ENCODE results near the gene ANP32D.
"Not testable (repeated sequence)": the region's sequence is repeated elsewhere in the genome, so short reads cannot be mapped to it uniquely, and the experiment has no call there.

ANP32D gene

DNA sequence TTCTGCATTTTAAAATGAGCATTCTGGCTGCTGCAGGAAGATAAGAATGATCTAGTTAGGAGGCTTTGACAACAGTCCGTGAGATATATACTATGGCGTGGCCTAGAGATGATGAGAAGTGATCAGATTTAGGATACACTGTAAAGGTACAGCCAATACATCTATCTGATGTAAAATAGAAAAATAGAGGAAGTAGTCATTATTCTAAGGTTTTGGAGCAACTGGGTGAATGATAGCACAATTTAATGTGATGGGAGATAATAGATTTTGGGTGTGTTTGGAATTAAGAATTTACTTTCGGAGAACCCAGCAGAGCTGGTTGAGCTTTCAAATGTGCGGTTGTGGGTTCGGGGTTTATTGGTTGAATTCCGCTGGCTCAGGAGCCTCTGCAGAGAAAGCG, at the start of gene ANP32D:
TSS of gene ANP32D (plus strand) at position 301 of the 400 bp plus-strand sequence. CDS start 106 bp downstream, outside the sequence.
- no peak for DNase-seq (ENCODE audit: low read depth in 3 of 3, low spot score in 1 of 3)

DNA sequence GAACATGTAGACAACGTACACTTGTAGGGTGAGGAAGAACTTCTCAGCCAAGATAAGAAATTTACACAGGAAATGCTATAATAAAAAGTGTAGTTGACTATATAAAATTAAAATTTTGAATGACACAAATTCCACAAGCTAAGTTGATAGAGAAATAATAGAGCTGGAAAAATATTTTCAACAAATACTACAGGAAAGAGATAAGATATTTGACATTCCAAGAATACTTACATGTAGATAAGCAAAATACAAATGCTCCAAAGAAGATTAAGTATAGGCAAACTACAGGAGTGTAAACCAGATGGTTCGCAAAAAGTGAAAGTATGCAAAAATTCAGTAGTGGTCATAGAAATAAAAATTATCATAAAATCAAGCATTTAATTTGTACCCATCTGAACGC, 49.2 kb upstream of the ANP32D start:
- DNase-seq (ENCODE audit: low read depth in 3 of 3, low spot score in 1 of 3), result no peak

DNA sequence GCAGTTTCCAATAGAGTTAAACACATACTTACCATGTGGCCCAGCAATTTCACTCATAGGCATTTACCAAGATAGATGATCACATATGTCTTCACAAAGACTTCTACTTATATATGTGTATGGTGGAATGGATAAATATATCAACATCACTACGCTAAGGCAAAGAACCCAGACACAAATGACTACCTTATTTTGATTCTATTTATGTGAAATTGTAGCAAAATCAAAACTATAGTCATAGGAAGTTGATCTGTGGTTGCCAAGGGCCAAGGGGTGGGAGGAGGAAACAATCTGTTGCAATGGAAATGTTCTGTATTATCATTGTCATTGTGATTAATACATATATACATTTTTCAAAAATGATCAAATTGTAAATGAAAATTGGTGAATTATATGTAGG, 47.7 kb upstream of the ANP32D start:
- no peak for DNase-seq (ENCODE audit: low read depth in 3 of 3, low spot score in 1 of 3)

DNA sequence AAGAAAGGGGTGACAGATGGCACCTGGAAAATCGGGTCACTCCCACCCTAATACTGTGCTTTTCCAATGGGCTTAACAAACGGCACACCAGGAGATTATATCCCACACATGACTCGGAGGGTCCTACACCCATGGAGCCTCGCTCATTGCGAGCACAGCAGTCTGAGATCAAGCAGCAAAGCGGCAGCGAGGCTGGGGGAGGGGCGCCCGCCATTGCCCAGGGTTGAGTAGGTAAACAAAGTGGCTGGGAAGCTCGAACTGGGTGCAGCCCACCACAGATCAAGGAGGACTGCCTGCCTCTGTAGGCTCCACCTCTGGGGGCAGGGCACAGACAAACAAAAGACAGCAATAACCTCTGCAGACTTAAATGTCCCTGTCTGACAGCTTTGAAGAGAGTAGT, 38.3 kb upstream of the ANP32D start:
- not testable (repeated sequence) for DNase-seq (ENCODE audit: low read depth in 3 of 3, low spot score in 1 of 3)

DNA sequence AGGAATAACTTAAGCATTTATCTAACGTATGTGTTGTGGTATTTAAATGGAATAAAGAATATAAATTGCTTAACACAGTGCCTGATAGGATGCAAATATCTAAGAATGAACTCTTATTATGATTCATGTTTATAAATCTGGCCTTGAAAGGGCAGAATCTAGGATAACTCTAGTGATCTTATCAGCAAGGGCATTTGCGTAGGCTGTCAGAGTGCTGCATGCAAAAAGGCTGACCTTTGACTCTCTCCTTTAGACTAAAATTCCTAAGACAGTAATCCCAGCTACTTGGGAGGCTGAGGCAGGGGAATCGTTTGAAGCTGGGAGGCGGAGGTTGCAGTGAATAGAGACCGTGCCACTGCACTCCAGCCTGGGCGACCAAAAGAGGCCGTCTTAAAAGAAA, 31.3 kb upstream of the ANP32D start:
- no peak for DNase-seq (ENCODE audit: low read depth in 3 of 3, low spot score in 1 of 3)

DNA sequence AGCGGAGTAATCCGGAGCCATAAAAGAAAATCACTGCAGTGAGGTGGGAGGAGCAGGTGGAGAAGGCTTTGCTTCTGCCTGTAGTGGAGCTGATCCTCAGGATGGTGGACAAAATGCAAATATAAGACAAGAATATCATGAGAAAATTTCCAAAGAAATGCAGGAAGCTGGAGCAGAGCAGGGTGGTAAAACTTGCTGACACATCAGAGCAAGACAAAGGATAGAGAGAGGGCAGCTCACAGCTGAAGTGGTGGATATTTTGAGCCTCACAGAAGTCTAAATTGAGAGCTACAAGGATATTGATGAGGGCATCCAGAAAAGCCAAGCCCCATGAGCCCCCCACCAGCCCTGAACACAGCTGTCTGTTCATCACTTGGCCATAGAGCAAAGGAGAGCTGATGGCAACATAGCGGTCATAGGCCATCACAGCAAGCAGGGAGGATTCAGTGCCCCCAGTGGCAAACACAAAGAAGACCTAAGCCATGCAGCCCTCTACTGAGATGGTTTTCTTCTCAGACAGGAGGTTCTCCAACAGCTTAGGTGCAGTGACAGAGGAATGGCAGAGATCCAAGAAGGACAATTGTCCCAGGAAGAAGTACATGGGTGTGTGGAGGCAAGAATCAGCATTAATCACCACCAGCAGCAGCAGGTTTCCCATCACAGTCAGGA, 30.0 kb upstream of the ANP32D start:
- DNase-seq (ENCODE audit: low read depth in 3 of 3, low spot score in 1 of 3), result no peak

DNA sequence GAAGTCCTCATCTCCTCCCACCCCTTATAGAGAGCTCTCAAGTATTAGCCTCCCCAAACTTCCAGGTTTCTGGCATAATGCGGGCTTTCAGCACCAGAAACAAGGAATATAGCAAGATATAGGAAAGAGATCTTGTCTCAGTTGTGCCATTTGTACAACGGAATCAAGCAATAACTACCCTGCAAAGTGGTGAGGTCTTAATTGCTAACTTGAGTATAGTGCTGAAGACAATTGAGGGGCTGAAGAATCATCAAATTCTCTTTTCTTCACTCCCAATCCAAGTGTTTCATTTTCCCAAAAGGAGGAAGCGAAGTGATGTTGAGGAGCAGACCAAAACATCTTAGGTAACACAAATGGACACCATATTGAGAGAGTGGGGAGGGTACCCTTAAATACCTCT, 26.8 kb upstream of the ANP32D start:
- no peak for DNase-seq (ENCODE audit: low read depth in 3 of 3, low spot score in 1 of 3)

DNA sequence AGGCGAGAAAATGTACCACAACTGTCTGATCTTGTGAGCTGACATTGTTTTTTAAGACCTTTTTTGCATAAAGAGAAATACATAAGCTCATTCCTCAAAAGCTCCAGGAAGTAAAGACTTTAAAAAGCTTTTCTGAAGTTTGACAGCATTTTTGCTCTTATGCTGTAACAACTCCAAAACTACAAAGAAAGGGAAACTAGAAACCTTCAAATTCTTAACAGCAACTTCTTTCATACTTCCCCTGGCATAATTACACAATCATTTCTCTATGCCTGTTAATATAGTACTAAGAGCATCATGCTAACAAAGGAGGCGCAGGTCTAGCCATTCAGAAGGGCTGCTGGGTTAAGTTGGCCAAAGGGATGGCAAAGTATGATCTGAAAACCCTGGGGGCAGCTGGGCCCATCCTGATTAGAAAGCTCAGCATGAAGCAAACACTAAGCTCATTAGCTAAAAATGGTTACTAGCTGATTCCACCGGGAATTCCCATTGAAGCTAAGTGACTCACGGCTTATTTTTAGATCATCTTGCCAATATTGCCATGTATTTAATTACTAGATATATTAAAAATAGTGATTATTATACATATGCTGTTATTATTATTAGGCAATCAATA, 26.1 kb upstream of the ANP32D start:
- DNase-seq (ENCODE audit: low read depth in 3 of 3, low spot score in 1 of 3), result no peak

DNA sequence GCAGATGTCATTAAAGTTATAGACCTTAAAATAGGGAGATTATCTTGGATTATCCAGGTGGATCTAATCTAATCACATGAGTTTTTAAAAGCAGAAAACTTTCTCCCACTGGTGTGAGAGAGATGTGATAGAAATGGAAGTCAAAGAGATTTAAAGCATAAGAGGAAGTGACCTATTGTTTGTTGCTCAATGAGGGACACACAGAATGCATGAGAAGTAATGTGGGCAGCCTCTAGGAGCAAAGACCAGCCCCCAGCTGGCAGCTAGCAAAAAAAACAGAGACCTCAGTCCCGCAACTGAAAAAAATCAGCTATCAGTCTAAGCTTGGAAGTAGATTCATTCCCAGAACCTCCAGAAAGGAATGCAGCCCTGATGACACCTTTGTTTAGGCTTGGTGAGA, 24.6 kb upstream of the ANP32D start:
- DNase-seq (ENCODE audit: low read depth in 3 of 3, low spot score in 1 of 3), result no peak

DNA sequence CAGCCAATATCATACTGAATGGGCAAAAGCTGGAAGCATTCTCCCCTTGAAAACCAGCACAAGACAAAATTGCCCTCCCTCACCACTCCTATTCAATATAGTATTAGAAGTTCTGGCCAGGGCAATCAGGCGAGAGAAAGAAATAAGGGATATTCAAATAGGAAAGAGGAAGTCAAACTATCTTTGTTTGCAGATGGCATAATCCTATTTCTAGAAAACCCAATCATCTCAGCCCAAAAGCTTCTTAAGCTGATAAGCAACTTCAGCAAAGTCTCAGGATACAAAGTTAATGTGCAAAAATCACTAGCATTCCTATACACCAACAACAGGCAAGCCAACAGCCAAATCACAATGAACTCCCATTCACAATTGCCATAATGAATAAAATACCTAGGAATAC, 21.0 kb upstream of the ANP32D start:
- DNase-seq (ENCODE audit: low read depth in 3 of 3, low spot score in 1 of 3), result no peak

DNA sequence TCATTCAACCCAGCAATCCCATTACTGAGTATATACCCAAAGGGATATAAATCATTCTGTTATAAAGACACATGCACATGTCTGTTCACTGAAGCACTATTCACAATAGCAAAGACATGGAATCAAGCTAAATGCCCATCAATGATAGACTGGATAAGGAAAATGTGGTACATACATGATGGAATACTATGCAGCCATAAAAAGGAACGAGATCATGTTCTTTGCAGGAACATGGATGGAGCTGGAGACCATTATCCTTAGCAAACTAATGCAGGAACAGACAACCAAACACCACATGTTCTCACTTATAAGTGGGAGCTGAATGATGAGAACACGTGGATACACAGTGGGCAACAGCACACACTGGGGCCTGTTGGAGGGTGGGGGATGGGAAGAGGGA, 19.4 kb upstream of the ANP32D start:
- DNase-seq (ENCODE audit: low read depth in 3 of 3, low spot score in 1 of 3), result not testable (repeated sequence)

DNA sequence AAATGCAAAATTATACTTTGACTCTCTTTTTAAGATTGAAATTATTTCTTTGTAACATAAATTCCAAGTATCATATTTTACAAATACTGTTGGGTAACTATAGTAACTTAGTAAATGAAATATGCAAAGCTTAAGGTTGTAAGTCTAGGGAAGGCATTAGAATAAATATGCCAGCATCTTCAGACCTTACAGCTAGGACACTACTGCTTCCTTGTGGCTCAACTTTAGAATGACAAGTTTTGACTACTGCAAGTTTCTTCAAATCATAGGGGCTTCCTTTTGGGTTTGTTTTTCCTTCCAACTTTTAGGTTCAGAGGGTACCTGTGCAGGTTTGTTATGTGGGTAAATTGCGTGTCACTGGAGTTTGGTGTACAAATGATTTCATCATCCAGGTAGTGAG, 17.7 kb upstream of the ANP32D start:
- DNase-seq (ENCODE audit: low read depth in 3 of 3, low spot score in 1 of 3), result no peak

DNA sequence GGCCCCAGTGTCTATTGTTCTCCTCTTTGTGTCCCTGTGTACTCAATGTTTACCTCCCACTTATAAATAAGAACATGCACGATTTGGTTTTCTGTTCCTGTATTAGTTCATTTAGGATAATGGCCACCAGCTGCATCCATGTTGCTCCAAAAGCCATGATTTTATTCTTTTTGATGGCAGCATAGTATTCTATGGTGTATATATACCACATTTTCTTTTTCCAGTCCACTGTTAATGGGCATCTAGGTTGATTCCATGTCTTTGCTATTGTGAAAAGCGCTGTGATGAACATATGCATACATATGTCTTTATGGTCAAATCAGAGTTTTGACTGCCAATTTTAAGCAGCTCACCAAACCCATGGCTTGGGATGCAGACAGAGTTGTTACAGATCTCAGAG, 17.2 kb upstream of the ANP32D start:
- no peak for DNase-seq (ENCODE audit: low read depth in 3 of 3, low spot score in 1 of 3)

DNA sequence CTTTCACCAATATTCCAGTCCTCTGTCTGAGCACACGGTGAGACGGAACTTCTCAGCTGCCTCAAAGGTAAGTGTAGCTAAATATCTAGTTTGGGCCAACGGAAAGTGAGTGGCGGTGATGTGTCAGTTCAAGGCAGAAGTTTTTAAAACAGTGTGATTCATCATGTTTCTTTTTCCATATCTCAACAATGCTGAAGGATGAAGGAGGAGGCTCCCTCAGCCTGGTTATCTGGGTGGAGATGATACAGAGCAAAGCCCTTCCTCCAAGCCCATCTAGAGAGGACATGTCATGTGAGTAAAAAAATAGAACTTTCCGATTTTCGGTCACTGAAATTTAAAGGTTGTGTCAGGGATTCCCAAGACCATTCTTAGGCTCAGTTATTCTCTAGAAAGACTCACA, 13.1 kb upstream of the ANP32D start:
- DNase-seq (ENCODE audit: low read depth in 3 of 3, low spot score in 1 of 3), result no peak

DNA sequence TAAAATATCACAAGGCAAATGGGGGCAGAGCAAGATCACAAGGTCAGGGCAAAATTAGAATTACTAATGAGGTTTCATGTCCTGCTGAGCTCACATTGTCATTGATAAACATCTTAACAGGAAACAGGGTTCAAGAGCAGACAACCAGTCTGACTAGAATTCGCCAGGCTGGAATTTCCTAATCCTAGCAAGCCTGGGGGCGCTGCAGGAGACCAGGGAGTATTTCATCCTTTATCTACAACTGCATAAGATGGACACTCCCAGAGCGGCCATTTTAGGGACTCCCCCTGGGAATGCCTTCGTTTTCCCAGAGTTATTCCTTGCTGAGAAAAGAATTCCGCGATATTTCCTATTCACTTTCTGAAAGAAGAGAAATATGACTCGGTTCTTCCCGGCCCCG, 3.3 kb upstream of the ANP32D start:
- not testable (repeated sequence) for DNase-seq (ENCODE audit: low read depth in 3 of 3, low spot score in 1 of 3)

DNA sequence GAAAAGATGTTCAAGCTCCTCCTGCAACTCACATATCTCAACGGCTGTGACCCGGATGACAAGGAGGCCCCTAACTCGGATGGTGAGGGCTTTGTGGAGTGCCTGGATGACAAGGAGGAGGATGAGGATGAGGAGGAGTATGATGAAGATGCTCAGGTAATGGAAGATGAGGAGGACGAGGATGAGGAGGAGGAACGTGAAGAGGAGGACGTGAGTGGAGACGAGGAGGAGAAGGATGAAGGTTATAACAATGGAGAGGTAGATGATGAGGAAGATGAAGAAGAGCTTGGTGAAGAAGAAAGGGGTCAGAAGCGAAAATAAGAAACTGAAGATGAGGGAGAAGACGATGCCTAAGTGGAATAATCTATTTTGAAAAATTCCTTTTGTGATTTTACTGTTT, 702 bp downstream of the ANP32D start:
- no peak for DNase-seq (ENCODE audit: low read depth in 3 of 3, low spot score in 1 of 3)

DNA sequence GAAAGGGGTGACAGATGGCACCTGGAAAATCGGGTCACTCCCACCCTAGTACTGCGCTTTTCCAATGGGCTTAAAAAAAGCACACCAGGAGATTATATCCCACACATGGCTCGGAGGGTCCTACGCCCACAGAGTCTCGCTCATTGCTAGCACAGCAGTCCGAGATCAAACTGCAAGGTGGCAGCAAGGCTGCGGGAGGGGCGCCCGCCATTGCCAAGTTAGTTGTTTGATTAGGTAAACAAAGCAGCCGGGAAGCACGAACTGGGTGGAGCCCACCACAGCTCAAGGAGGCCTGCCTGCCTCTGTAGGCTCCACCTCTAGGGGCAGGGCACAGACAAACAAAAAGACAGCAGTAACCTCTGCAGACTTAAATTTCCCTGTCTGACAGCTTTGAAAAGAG, 2.1 kb downstream of the ANP32D start:
- not testable (repeated sequence) for DNase-seq (ENCODE audit: low read depth in 3 of 3, low spot score in 1 of 3)

DNA sequence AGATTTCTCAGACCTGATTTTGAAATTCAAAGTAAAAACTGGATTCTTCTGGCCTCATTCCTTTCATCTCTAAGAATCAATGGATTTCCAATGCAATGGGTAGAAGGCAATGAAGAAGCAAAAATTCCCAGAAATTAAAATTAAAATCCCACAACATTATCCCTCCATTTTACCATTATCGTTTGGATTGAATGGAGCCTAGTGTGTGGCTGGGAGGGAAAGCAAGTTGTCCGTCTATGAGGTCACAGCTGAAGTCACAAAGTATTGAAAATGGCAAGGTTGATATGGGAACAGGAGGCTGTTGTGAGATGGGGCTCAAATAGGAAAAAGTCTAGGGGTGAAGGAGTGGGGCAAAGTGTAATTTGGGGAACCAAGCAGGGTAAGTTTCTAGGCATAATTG, 9.8 kb downstream of the ANP32D start, which contains the start of gene C12orf54:
TSS of gene C12orf54 (plus strand) at position 301 of the 400 bp plus-strand sequence. CDS start 799 bp downstream, outside the sequence.
- no peak for DNase-seq (ENCODE audit: low read depth in 3 of 3, low spot score in 1 of 3)

DNA sequence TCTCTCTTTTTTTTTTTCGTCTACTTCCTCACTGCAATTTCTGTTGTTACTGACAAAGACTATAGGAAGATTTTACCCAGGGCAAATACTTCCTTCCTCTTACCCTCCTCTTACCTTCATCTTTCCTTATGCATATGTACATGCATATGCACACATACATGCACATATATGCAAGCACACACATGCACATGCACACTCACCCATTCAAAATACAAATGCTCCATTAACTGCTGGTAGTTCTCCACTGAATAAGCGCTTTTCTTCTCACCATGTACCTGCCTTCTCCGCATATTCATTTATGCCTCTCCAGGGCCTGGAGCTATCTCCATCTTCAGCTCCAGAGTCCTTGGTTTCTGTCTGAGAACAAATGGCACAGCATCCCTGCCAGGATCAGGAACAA, 10.6 kb downstream of the ANP32D start:
- DNase-seq (ENCODE audit: low read depth in 3 of 3, low spot score in 1 of 3), result no peak

DNA sequence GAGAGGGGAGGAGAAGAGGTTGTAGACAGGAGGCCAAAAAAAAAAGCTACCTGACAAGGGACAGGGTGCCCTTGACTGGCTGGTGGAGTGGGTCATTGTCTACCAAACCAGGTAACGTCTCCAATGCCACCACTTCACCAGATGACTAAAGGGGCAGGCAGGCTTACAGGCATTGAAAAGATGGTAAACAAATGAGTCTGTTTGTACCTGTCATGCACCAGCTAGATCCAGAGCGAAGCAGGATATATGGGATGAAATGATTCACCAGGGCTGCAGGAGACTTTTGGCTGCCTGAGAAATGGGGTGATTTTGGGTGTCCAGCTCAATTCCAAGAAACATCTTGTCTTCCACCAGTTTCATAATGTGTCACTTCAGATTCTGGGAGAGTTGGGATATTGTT, 13.9 kb downstream of the ANP32D start:
- no peak for DNase-seq (ENCODE audit: low read depth in 3 of 3, low spot score in 1 of 3)

DNA sequence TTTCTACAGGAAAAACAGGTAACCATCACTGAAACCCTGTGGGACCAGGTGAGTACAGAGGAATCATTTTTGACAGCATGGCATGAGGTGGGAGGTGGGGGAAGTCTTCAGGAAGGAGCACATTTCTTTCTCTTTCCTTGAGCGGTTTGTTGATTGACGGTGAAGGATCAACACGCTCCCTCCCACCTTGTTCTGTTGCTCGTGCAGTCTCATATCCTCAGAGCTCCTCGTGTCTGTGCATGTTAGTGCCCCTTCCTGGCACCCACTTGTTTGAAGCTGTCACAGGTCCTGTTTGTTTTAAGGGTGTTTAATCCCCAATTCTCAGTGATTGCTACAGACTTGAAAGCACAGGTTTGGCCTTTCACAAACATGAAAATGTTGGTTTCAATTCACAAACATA, 14.3 kb downstream of the ANP32D start:
- no peak for DNase-seq (ENCODE audit: low read depth in 3 of 3, low spot score in 1 of 3)

DNA sequence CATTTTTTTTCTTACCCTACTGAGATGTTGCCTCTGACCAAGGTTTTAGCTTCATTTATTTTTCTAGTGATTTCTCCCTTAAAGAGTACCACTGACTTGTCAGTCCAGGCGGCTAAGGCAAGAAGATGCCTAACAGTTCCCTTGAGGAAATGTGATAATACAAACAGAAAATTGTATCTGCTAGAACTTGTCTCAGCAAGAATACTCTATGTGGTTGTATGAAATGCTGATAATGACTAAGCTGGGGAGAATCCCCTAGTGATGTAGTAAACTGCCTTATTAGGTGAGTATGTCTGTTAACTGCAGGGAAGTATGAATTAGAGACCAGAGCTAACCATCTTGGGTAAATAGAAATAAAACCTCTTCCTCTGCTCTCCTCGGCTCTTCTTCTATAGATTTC, 16.7 kb downstream of the ANP32D start:
- DNase-seq (ENCODE audit: low read depth in 3 of 3, low spot score in 1 of 3), result no peak

DNA sequence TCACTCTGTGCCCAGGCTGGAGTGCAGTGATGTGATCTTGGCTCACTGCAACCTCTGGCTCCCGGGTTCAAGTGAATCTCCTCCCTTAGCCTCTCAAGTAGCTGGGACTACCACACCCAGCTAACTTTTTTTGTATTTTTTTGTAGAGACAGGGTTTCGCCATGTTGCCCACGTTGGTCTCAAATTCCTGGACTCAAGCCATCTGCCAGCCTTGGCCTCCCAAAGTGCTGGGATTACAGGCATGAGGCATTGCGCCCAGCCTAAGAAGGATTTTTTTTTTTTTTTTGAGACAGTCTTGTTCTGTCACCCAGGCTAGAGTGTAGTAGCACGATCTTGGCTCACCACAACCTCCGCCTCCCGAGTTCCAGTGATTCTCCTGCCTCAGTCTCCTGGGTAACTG, 17.1 kb downstream of the ANP32D start:
- DNase-seq (ENCODE audit: low read depth in 3 of 3, low spot score in 1 of 3), result not testable (repeated sequence)
